Measurements from ENCODE around the gene RPL19. TPM values are rescaled to one million over a fixed set of nuclear protein-coding genes. Genes with fewer than 3 reads are reported as not detected.

The RPL19 gene
- total and polyA plus RNA-seq, 2 experiments from 2014 or later: 806 to 1,924 TPM

GRCh38 chr17:39151943-39152818 lies 47.9 kb upstream of the RPL19 start:
- peak; percentile 54 for DNase-seq (ENCODE audit: low spot score)
- Histone ChIP-seq H3K9me3 (ENCODE audit: low read depth) (no peaks in the 10 kb centered on the region), H3K27ac (peak overlapping the region; percentile 74), H3K4me3 (peak overlapping the region; percentile 65), H3K9me2 (replicated peaks; ENCODE audit: insufficient read depth) (no peaks in the 10 kb centered on the region), H3K4me1 (ENCODE audit: insufficient read depth) (peaks cover 9% of the 10 kb centered on the region), H2AFZ (peak overlapping the region; percentile 6), H4K20me1 (ENCODE audit: insufficient read depth, poor library complexity, severe bottlenecking) (no peaks in the 10 kb centered on the region), H3K4me2 (peak overlapping the region; percentile 92), H3K36me3 (replicated peaks; ENCODE audit: insufficient read depth, low read depth) (no peaks in the 10 kb centered on the region), H3K79me2 (no peaks in the 10 kb centered on the region), H3K27me3 (peaks cover 14% of the 10 kb centered on the region)
- TF ChIP-seq CTCF (IDR thresholded peaks at IDR 0.05; ENCODE audit: poor library complexity) (no peak), EZH2phosphoT487 (IDR thresholded peaks at IDR 0.05; ENCODE audit: low read depth, severe bottlenecking, unreplicated experiment) (no peak), EZH2 (IDR thresholded peaks at IDR 0.05; ENCODE audit: borderline replicate concordance) (no peak)
- 13% methylated on average over 16 of the region's 25 CpGs for WGBS (ENCODE audit: low lambda C conversion rate, missing lambda C conversion rate)

GRCh38 chr17:39153599-39154051 lies 46.5 kb upstream of the RPL19 start:
- no peaks in the 10 kb centered on the region for H3K79me2 ChIP-seq
- H3K4me2 ChIP-seq: peak overlapping the region; percentile 92
- TF ChIP-seq CTCF (IDR thresholded peaks at IDR 0.05; ENCODE audit: poor library complexity): no peak
- TF ChIP-seq EZH2 (IDR thresholded peaks at IDR 0.05; ENCODE audit: borderline replicate concordance): no peak
- TF ChIP-seq EZH2phosphoT487 (IDR thresholded peaks at IDR 0.05; ENCODE audit: low read depth, severe bottlenecking, unreplicated experiment): no peak
- peaks cover 9% of the 10 kb centered on the region for H3K4me1 ChIP-seq (ENCODE audit: insufficient read depth)
- no peaks in the 10 kb centered on the region for H4K20me1 ChIP-seq (ENCODE audit: insufficient read depth, poor library complexity, severe bottlenecking)
- H3K9me2 ChIP-seq (replicated peaks; ENCODE audit: insufficient read depth): no peaks in the 10 kb centered on the region
- no peaks in the 10 kb centered on the region for H3K9me3 ChIP-seq (ENCODE audit: low read depth)
- H3K36me3 ChIP-seq (replicated peaks; ENCODE audit: insufficient read depth, low read depth): no peaks in the 10 kb centered on the region
- WGBS (ENCODE audit: low lambda C conversion rate, missing lambda C conversion rate): 1% methylated on average over 16 of the region's 16 CpGs
- peak; percentile 94 for DNase-seq (ENCODE audit: low spot score)
- H3K4me3 ChIP-seq: peak overlapping the region; percentile 81
- peaks cover 14% of the 10 kb centered on the region for H3K27me3 ChIP-seq
- H3K27ac ChIP-seq: peak overlapping the region; percentile 85
- H2AFZ ChIP-seq: peak overlapping the region; percentile 91

DNA sequence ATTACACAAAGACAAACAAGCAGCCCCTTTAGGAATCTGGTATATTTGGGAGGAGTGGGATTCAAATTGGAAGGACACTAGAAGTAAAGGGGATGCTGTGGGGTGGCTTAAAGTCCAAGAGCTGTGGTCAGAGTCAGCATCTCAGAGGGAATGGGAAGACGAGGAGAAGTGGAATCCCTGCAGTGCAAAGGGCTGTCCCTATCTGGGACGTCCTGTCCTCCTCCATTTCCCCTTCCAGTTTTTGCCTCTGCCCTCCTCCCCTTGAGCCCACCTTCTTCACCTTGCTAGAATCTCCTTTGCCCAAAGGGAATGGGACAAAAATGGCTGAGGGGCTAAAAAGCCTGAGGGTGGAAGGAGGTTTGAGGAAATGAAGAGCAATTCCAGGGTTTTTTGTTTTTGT lies 44.4 kb upstream of the RPL19 start:
- Histone ChIP-seq H3K27ac (no peak overlapping the region), H3K9me3 (ENCODE audit: low read depth) (no peaks in the 10 kb centered on the region), H2AFZ (no peak overlapping the region), H3K79me2 (no peaks in the 10 kb centered on the region), H3K27me3 (peaks cover 4% of the 10 kb centered on the region), H4K20me1 (ENCODE audit: insufficient read depth, poor library complexity, severe bottlenecking) (no peaks in the 10 kb centered on the region), H3K4me3 (no peak overlapping the region), H3K36me3 (replicated peaks; ENCODE audit: insufficient read depth, low read depth) (no peaks in the 10 kb centered on the region), H3K4me2 (no peak overlapping the region), H3K9me2 (replicated peaks; ENCODE audit: insufficient read depth) (no peaks in the 10 kb centered on the region), H3K4me1 (ENCODE audit: insufficient read depth) (peaks cover 9% of the 10 kb centered on the region)
- TF ChIP-seq CTCF (IDR thresholded peaks at IDR 0.05; ENCODE audit: poor library complexity): no peak
- TF ChIP-seq EZH2phosphoT487 (IDR thresholded peaks at IDR 0.05; ENCODE audit: low read depth, severe bottlenecking, unreplicated experiment): no peak
- TF ChIP-seq EZH2 (IDR thresholded peaks at IDR 0.05; ENCODE audit: borderline replicate concordance): no peak
- DNase-seq (ENCODE audit: low spot score): no peak
- WGBS (ENCODE audit: low lambda C conversion rate, missing lambda C conversion rate): 44% methylated on average over 2 of the region's 2 CpGs
